Muscle layer of duodenum (tissue), 2 donors: Measurements from ENCODE around the gene ECM1.

Source experiments
- H3K27ac ChIP-seq: one replicate; pipeline ENCODE4 v1.7.0; 2013; ENCODE audit warnings: mild to moderate bottlenecking, low read length
- H3K27me3 ChIP-seq: one replicate; pipeline ENCODE4 v1.7.0; 2013; ENCODE audit warnings: low read depth, mild to moderate bottlenecking, control low read depth, low read length
- H3K36me3 ChIP-seq, 2 donors: one replicate each; pipeline ENCODE4 v1.7.0; 2013; ENCODE audit warnings: low read length in 2 of 2, control low read depth in 1 of 2, mild to moderate bottlenecking in 1 of 2; ENCODE audit not compliant: insufficient read depth in 2 of 2, control insufficient read depth in 1 of 2
- H3K4me1 ChIP-seq, 2 donors: one replicate each; pipeline ENCODE4 v1.7.0; 2013; ENCODE audit warnings: low read length in 2 of 2, mild to moderate bottlenecking in 2 of 2, control low read depth in 1 of 2, moderate library complexity in 1 of 2; ENCODE audit not compliant: insufficient read depth in 2 of 2, control insufficient read depth in 1 of 2
- H3K4me3 ChIP-seq, 2 donors: one replicate each; pipeline ENCODE4 v1.7.0; 2013; ENCODE audit warnings: low read length in 2 of 2, low read depth in 1 of 2, mild to moderate bottlenecking in 1 of 2
- H3K9me3 ChIP-seq, 2 donors: one replicate each; pipeline ENCODE4 v1.7.0; 2013; ENCODE audit warnings: low read length in 2 of 2, control low read depth in 1 of 2, mild to moderate bottlenecking in 1 of 2; ENCODE audit not compliant: control insufficient read depth in 1 of 2
- donor health status: healthy.

ECM1 gene

GRCh38 chr1:150507912-150508864, at the start of gene ECM1:
Gene ECM1, plus strand, starts transcription at chr1:150508109. Its CDS starts 101 bp downstream, at chr1:150508210.
- Histone ChIP-seq H3K4me1 (peaks cover 4 to 6% of the 10 kb centered on the region in 2 donors), H3K4me3 (peak within 1 kb of the TSS; percentile 52 to 53), H3K36me3 (peaks cover 29 to 36% of the 10 kb centered on the region in 2 donors), H3K9me3 (no peaks in the 10 kb centered on the region), H3K27me3 (no peaks in the 10 kb centered on the region), H3K27ac (peak within 1 kb of the TSS; percentile 87)

GRCh38 chr1:150464422-150464826, 43.5 kb upstream of the ECM1 start:
- Histone ChIP-seq H3K27me3 (no peaks in the 10 kb centered on the region), H3K4me3 (no peak overlapping the region), H3K36me3 (peaks cover 17 to 28% of the 10 kb centered on the region in 2 donors), H3K4me1 (no peaks in the 10 kb centered on the region), H3K27ac (no peak overlapping the region), H3K9me3 (no peaks in the 10 kb centered on the region)

GRCh38 chr1:150466964-150467363, 40.9 kb upstream of the ECM1 start:
- Histone ChIP-seq H3K36me3 (peaks cover 30 to 34% of the 10 kb centered on the region in 2 donors), H3K4me3 (no peak overlapping the region), H3K27ac (no peak overlapping the region), H3K27me3 (no peaks in the 10 kb centered on the region), H3K9me3 (no peaks in the 10 kb centered on the region), H3K4me1 (no peaks in the 10 kb centered on the region)

- Histone ChIP-seq H3K36me3 (peaks cover 37 to 41% of the 10 kb centered on the region in 2 donors), H3K27ac (no peak overlapping the region), H3K27me3 (no peaks in the 10 kb centered on the region), H3K9me3 (no peaks in the 10 kb centered on the region), H3K4me1 (no peaks in the 10 kb centered on the region), H3K4me3 (no peak overlapping the region)
Measured at GRCh38 chr1:150469291-150469690, 38.6 kb upstream of the ECM1 start.

- H3K9me3 ChIP-seq: no peaks in the 10 kb centered on the region
- peaks cover 26 to 31% of the 10 kb centered on the region in 2 donors for H3K36me3 ChIP-seq
- no peak overlapping the region for H3K4me3 ChIP-seq
- peaks cover 0 to 5% of the 10 kb centered on the region in 2 donors for H3K4me1 ChIP-seq
- H3K27me3 ChIP-seq: no peaks in the 10 kb centered on the region
- H3K27ac ChIP-seq: no peak overlapping the region
Measured at GRCh38 chr1:150472601-150473200, 35.2 kb upstream of the ECM1 start.

GRCh38 chr1:150473659-150474058, 34.2 kb upstream of the ECM1 start:
- no peaks in the 10 kb centered on the region for H3K9me3 ChIP-seq
- H3K4me1 ChIP-seq: peaks cover 0 to 5% of the 10 kb centered on the region in 2 donors
- peaks cover 26 to 31% of the 10 kb centered on the region in 2 donors for H3K36me3 ChIP-seq
- no peak overlapping the region for H3K4me3 ChIP-seq
- no peaks in the 10 kb centered on the region for H3K27me3 ChIP-seq
- H3K27ac ChIP-seq: no peak overlapping the region

GRCh38 chr1:150474869-150475268, 33.0 kb upstream of the ECM1 start:
- peaks cover 22 to 31% of the 10 kb centered on the region in 2 donors for H3K36me3 ChIP-seq
- H3K27ac ChIP-seq: no peak overlapping the region
- H3K4me3 ChIP-seq: no peak overlapping the region
- no peaks in the 10 kb centered on the region for H3K27me3 ChIP-seq
- H3K9me3 ChIP-seq: no peaks in the 10 kb centered on the region
- peaks cover 0 to 5% of the 10 kb centered on the region in 2 donors for H3K4me1 ChIP-seq

- no peak overlapping the region for H3K4me3 ChIP-seq
- peaks cover 0 to 5% of the 10 kb centered on the region in 2 donors for H3K4me1 ChIP-seq
- no peaks in the 10 kb centered on the region for H3K27me3 ChIP-seq
- no peaks in the 10 kb centered on the region for H3K9me3 ChIP-seq
- no peak overlapping the region for H3K27ac ChIP-seq
- H3K36me3 ChIP-seq: peaks cover 5 to 14% of the 10 kb centered on the region in 2 donors
Measured at GRCh38 chr1:150476754-150477153, 31.2 kb upstream of the ECM1 start.

- no peaks in the 10 kb centered on the region for H3K9me3 ChIP-seq
- H3K36me3 ChIP-seq: peaks cover 0 to 8% of the 10 kb centered on the region in 2 donors
- peaks cover 0 to 5% of the 10 kb centered on the region in 2 donors for H3K4me1 ChIP-seq
- no peaks in the 10 kb centered on the region for H3K27me3 ChIP-seq
- no peak overlapping the region for H3K4me3 ChIP-seq
- H3K27ac ChIP-seq: no peak overlapping the region
Measured at GRCh38 chr1:150477320-150477719, 30.6 kb upstream of the ECM1 start.

- no peak overlapping the region for H3K27ac ChIP-seq
- H3K4me1 ChIP-seq: peaks cover 0 to 5% of the 10 kb centered on the region in 2 donors
- H3K9me3 ChIP-seq: no peaks in the 10 kb centered on the region
- no peak overlapping the region for H3K4me3 ChIP-seq
- peaks cover 0 to 4% of the 10 kb centered on the region in 2 donors for H3K36me3 ChIP-seq
- H3K27me3 ChIP-seq: no peaks in the 10 kb centered on the region
Measured at GRCh38 chr1:150477733-150478132, 30.2 kb upstream of the ECM1 start.

GRCh38 chr1:150479370-150479769, 28.5 kb upstream of the ECM1 start:
- H3K36me3 ChIP-seq: no peaks in the 10 kb centered on the region
- no peaks in the 10 kb centered on the region for H3K27me3 ChIP-seq
- H3K9me3 ChIP-seq: no peaks in the 10 kb centered on the region
- no peak overlapping the region for H3K4me3 ChIP-seq
- H3K4me1 ChIP-seq: peaks cover 0 to 5% of the 10 kb centered on the region in 2 donors
- no peak overlapping the region for H3K27ac ChIP-seq
